Activated CD4-positive, CD25-positive, alpha-beta regulatory T cell (primary cell): ENCODE results near the gene PRDM16.

Experiments used
- DNase-seq, 4 experiments: peaks; one replicate each; lab custom pipeline; 2025; lab: John Stamatoyannopoulos, UW

The PRDM16 gene

GRCh38 chr1:3444298-3444697, 375.3 kb downstream of the PRDM16 start:
- DNase-seq, result no peak

- DNase-seq, result no peak
These were observed 375.7 kb downstream of the PRDM16 start for GRCh38 chr1:3444736-3445135.

DNA sequence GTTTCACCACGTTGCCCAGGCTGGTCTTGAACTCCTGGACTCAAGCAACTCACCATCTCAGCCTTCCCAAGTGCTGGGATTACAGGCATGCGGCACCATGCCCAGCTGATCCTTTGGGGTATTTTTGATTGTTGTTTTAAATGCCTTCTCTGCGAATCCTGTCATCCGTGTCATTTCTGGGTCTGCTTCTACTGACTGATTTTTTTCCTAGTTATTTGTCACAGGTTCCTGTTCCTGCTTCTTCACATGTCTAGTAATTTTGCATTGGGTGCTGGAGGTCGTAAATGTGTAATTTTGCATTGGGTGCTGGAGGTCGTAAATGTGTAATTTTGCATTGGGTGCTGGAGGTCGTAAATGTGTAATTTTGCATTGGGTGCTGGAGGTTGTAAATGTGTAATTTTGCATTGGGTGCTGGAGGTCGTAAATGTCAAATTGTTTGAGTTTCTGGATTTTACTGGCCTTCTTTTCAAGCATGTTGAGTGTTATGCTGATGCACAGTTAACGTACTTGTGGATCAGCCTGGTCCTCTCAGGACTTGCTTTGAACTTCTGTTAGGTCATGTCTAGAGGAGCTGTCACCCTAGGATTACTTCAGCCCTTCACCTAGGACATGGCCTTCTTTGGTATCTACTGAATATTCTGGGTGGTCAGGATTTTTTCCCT, 381.3 kb downstream of the PRDM16 start:
- no peak for DNase-seq

DNA sequence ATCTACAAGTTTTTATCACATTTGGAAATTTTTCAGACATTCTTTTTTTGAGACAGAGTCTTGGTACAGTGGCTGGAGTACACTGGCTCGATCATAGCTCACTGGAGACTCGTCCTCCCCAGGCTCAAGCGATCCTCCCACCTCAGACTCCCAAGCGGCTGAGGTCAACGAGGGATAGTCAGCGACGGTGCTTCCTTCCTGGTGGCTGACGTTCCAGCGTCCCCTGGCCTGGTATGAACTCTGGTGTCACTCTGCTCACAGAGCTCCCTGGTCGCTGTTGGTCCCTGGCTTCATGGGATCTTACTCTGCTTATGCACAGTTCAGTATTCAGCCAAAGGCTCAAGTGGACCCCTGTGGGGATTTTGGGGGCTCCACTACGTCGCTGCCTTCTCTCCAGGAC, 382.0 kb downstream of the PRDM16 start:
- DNase-seq, result no peak

DNA sequence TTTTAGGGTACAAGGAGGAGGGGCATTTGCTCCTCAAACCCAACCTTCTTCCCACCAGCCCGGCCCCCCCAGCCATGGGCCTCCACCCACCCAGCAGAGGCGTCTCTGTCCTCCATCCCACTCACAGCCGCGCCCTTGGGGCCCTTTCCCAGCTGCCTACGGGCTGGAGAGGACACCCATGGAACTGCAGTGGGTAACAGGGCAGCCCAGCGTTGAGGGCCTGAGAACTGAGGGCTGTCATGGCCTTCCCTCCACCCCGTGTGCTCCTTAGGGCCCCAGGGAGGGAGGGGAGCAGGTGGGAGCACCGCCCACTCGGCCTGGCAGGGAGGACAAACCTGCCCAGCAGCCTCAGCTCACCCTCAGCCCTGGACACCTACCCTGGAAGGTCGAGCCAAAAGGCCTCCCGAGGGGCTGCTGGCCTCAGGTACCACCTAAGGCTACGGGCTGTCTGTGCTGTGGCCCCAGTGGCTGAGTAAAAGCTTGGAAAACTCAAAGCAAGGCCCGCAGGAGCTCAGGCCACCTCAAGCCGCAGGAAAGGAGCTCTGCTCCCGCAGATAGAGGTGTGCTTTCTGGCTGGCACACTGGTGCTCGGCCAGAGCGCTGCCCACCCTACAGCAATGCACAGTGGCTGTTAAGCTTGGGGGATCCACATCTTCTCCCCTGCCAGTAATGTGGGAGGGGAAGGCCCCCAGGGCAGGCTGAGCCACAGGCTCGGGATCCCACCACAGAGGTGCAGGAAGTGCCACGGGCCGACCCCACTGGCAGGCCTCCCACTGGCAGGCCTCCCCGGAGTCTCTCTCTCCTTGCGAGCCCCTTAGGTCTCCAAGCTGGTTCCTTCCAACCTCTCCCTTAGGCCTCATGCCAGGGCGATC, 383.2 kb downstream of the PRDM16 start:
- no peak for DNase-seq

GRCh38 chr1:3452866-3453175, 383.8 kb downstream of the PRDM16 start:
- no peak for DNase-seq

GRCh38 chr1:3453203-3453761, 384.3 kb downstream of the PRDM16 start:
- DNase-seq, result peak; percentile 33 to 58 (median 48)

DNA sequence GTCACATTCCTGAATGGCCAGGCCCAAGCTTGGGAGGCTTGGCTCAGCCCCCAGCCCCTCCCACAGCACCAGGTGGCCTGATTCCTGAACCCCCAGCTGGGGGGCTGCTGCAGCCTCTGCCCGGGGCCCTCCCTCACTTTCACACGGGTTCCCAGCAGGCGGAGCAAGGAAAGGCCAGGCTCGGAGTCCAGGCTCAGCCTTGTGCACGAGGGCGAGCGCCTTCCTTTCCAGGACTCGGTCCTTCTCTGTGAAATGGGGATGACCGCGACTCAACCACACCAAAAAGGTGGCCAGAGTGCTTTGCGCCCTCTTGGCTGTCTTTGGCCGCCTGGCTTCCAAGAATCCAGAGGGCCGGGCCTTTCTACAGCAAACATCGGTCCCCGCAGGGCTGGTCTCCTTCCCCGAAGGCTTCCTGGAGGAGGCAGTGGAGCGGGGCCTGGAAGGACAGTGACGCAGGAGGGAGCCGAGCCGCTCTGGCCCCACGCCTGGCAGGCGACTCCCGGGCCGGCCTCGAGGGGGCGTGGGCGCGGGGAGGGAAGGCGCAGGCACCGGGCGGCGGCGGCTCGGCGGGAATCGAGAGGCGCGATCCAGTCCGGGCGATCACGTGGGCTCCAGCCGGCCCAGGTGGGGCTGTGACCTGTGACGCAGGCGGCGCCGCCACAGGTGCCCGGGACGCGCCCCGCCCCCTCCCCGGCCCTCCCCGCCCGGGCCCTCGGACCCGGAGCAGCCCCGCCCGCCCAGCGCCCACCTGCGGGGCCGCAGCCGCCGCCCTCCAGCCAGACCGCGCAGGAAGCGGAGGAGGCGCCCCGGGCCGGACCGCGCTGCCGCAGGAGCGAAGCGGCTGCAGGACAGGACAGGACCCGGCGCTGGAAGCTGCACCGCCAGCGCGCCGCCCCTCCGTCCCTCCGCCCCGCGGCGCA, 385.1 kb downstream of the PRDM16 start, which contains the start of gene ARHGEF16:
Gene ARHGEF16, plus strand, starts transcription at position 775 of the 920 bp plus-strand sequence. CDS start 8,420 bp downstream, outside the sequence.
- peak in 2 of 4 experiments; percentile 22 to 28 for DNase-seq

GRCh38 chr1:3454811-3455618, 386.0 kb downstream of the PRDM16 start:
- no peak for DNase-seq

GRCh38 chr1:3455670-3456448, 386.9 kb downstream of the PRDM16 start:
- no peak for DNase-seq

- DNase-seq, result no peak
These were observed 387.5 kb downstream of the PRDM16 start for GRCh38 chr1:3456449-3456963.

DNA sequence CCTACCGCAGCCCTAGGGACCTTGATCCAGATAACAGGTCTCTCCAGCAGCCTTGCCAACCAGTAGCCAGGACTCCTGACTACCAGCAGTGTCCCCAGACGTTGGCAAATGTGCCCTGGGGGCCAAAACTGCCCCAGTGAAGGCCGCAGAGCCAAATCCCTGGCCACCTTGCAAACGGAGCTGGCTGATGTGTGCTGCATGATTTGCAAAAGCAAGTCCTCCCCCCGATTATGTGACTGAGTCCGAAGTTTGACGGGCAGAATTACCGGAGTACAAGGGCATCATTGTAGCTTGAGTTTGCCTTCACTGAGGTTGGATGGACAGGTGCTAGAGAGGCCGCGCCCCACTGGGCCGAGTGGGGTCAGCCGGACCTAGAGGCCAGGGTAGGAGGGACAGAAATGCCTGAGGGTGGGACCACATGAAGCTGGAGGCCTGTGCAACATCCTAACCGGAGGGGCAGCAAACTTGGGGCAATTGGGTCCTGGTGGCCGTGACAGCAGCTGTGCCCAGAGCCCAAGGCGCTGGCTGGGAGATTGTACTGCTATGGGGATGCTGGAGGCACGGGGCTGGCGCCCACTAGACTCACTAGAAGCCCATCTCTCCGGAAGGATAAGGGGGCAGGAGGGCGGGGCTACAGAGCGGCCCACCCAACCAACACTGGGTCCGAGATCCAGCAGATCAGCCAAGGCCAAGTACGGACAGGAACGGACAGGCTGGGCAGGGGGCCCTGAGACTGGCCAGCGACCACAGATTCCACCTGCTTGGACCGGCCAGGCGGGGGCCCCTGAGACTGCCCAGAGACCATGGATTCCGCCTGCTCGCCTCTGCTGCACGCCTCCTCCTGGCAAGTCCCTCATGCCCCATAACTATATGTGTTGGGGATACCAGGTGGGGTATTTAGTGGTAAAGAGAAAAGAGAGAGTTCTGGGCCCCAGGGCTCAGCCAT, 388.2 kb downstream of the PRDM16 start:
- DNase-seq, result no peak

DNA sequence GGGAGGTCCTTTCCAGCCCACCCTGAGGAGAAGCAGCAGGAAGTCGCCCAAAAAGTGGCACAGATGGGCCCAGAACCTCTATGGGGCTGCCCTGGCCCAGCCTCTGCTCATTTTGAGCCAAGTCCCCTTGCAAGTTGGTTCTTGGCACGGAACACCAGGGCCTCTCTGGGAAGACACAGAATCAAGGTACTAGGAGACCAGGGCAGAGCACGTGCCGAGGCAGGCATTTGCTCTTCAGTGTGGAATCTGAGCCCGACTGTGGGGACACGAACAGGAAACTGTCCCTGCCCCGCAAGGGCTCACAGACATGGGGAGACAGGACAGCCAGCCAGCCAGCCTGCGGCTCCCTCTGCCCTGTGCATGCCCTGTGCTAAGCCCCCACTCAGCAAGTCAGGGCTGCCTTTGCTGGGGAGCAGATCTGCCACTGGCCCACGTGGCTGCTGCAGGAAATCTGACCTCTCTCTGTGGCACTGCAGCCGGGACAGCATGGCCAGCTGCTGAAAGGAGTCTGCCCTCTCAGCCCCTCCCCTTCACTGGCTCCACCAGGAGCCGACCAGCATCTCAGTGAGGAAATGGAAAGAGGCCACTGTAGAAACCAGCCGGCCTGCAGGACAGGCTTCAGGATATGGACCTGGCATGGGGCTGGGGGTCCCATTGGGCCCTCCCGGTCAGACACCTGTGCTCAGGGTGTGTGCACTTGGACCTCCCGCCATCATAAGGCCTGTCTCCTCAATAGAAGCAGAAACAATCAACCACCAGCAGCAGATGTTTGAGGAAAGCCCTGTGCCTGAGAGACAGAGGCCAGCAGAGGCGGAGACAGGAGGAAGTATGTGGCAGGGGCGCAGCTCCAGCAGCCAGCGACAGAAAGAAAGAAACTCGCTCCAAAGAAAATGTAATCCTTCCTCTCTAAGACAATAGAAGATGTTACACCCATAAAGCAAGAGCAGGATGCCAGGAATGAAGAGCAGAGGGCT, 389.2 kb downstream of the PRDM16 start:
- no peak for DNase-seq

GRCh38 chr1:3459051-3459908, 390.3 kb downstream of the PRDM16 start:
- DNase-seq, result no peak

- no peak for DNase-seq
These were observed 391.1 kb downstream of the PRDM16 start for GRCh38 chr1:3459940-3460671.

DNA sequence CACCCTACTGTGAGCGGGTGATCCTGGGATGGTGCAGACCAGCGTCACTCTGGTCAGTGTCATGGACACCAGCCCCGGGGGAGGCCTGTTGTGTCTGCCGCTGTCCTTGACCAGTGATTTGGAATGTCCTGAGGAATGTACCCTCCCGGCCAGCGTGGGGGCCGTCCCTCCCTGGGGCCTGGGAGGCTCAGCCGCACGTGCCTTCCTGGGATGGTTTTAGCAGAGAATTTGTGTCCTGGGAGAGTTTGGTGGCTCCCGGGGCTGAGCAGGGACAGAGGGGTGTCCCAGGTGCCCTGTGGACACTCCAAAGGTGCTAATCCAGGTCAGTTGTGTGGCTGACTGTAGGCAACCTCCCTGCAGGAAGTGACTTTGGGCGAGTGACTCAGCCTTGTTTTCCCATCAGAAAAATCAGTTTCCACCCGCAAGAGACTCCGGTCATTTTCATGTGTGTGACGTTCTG, 391.7 kb downstream of the PRDM16 start:
- DNase-seq, result no peak
